Measurements from ENCODE around the gene MRPS10.

Gene MRPS10

GRCh38 chr6:42184475-42184874 lies 33.2 kb downstream of the MRPS10 start:
- H3K27ac ChIP-seq (ENCODE audit: low read depth, low read length), result no peak overlapping the region
- no peaks in the 10 kb centered on the region for H3K36me3 ChIP-seq (ENCODE audit: control insufficient read depth, low read length)
- TF ChIP-seq CTCF (IDR thresholded peaks at IDR 0.05; ENCODE audit: low read depth, low read length, poor library complexity, severe bottlenecking) (no peak), EZH2phosphoT487 (IDR thresholded peaks at IDR 0.05; ENCODE audit: borderline replicate concordance, low read length) (no peak)
- no peak overlapping the region for H3K4me3 ChIP-seq (ENCODE audit: low read length)
- H3K4me2 ChIP-seq (ENCODE audit: low read length), result no peak overlapping the region
- no peaks in the 10 kb centered on the region for H3K79me2 ChIP-seq (ENCODE audit: control insufficient read depth, low read length)
- H3K9me3 ChIP-seq (ENCODE audit: control insufficient read depth, insufficient read depth, low read length), result no peaks in the 10 kb centered on the region
- H3K4me1 ChIP-seq (ENCODE audit: control insufficient read depth, low read length), result no peaks in the 10 kb centered on the region
- H3K9me2 ChIP-seq (replicated peaks; ENCODE audit: control insufficient read depth, low read length), result no peaks in the 10 kb centered on the region
- no peaks in the 10 kb centered on the region for H4K20me1 ChIP-seq (ENCODE audit: control insufficient read depth, insufficient read depth, low read depth, low read length)
- H3K27me3 ChIP-seq (ENCODE audit: control insufficient read depth, low read length), result no peaks in the 10 kb centered on the region
- H3F3A ChIP-seq (ENCODE audit: control insufficient read depth, insufficient read depth), result no peaks in the 10 kb centered on the region

GRCh38 chr6:42182101-42182500 lies 35.6 kb downstream of the MRPS10 start:
- Histone ChIP-seq H3K27ac (ENCODE audit: low read depth, low read length) (no peak overlapping the region), H3K36me3 (ENCODE audit: control insufficient read depth, low read length) (no peaks in the 10 kb centered on the region), H3K27me3 (ENCODE audit: control insufficient read depth, low read length) (no peaks in the 10 kb centered on the region), H4K20me1 (ENCODE audit: control insufficient read depth, insufficient read depth, low read depth, low read length) (no peaks in the 10 kb centered on the region), H3K9me3 (ENCODE audit: control insufficient read depth, insufficient read depth, low read length) (no peaks in the 10 kb centered on the region), H3K4me1 (ENCODE audit: control insufficient read depth, low read length) (peaks cover 2% of the 10 kb centered on the region), H3K9me2 (replicated peaks; ENCODE audit: control insufficient read depth, low read length) (no peaks in the 10 kb centered on the region), H3K4me3 (ENCODE audit: low read length) (no peak overlapping the region), H3K79me2 (ENCODE audit: control insufficient read depth, low read length) (no peaks in the 10 kb centered on the region), H3F3A (ENCODE audit: control insufficient read depth, insufficient read depth) (no peaks in the 10 kb centered on the region), H3K4me2 (ENCODE audit: low read length) (no peak overlapping the region)
- TF ChIP-seq CTCF (IDR thresholded peaks at IDR 0.05; ENCODE audit: low read depth, low read length, poor library complexity, severe bottlenecking), result no peak
- no peak for TF ChIP-seq EZH2phosphoT487 (IDR thresholded peaks at IDR 0.05; ENCODE audit: borderline replicate concordance, low read length)

DNA sequence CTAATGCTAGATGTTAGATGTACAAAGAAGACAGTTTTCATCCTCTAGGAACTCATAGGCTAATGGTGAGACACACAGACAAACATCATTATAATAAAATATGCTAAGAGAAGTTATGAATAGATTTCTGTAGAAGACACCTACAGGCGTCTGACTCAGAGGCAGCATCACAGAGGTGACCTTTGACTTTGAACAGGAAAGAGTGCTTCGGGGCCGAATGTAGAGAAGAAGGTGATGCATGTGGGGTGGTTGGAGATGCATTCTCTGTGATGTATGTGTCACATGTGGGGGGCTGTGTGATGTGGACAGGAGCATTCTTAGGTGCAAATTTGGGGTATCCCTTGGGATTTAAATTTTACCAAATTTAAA lies 37.7 kb downstream of the MRPS10 start:
- no peak overlapping the region for H3K4me3 ChIP-seq (ENCODE audit: low read length)

More for the DNA sequence above, 37.7 kb downstream of the MRPS10 start:
- H3K27me3 ChIP-seq (ENCODE audit: control insufficient read depth, low read length), result no peaks in the 10 kb centered on the region
- no peaks in the 10 kb centered on the region for H3K9me3 ChIP-seq (ENCODE audit: control insufficient read depth, insufficient read depth, low read length)
- no peaks in the 10 kb centered on the region for H3K36me3 ChIP-seq (ENCODE audit: control insufficient read depth, low read length)
- H3K4me2 ChIP-seq (ENCODE audit: low read length), result no peak overlapping the region
- peaks cover 8% of the 10 kb centered on the region for H3K4me1 ChIP-seq (ENCODE audit: control insufficient read depth, low read length)
- no peaks in the 10 kb centered on the region for H3K9me2 ChIP-seq (replicated peaks; ENCODE audit: control insufficient read depth, low read length)
- no peaks in the 10 kb centered on the region for H4K20me1 ChIP-seq (ENCODE audit: control insufficient read depth, insufficient read depth, low read depth, low read length)
- H3K27ac ChIP-seq (ENCODE audit: low read depth, low read length), result no peak overlapping the region
- no peaks in the 10 kb centered on the region for H3F3A ChIP-seq (ENCODE audit: control insufficient read depth, insufficient read depth)
- no peaks in the 10 kb centered on the region for H3K79me2 ChIP-seq (ENCODE audit: control insufficient read depth, low read length)
- no peak for TF ChIP-seq CTCF (IDR thresholded peaks at IDR 0.05; ENCODE audit: low read depth, low read length, poor library complexity, severe bottlenecking)
- TF ChIP-seq EZH2phosphoT487 (IDR thresholded peaks at IDR 0.05; ENCODE audit: borderline replicate concordance, low read length), result no peak
